Osteocyte (in vitro differentiated cells): ENCODE data around the gene CLIC4. TPM values are rescaled to one million over a fixed set of nuclear protein-coding genes. Genes with fewer than 3 reads are reported as not detected.

Experiments used
- DNase-seq: peaks from one replicate; pipeline ENCODE4 v3.0.0; 2021; ENCODE audit warnings: mixed read lengths; ENCODE audit not compliant: unreplicated experiment; ENCODE audit errors: extremely low spot score
- H3K27ac Mint-ChIP-seq: one replicate; pipeline ENCODE4 v1.8.0; 2021; ENCODE audit warnings: mild to moderate bottlenecking, mixed read lengths; ENCODE audit not compliant: unreplicated experiment
- H3K27me3 Mint-ChIP-seq: one replicate; pipeline ENCODE4 v1.8.0; 2021; ENCODE audit warnings: mixed read lengths; ENCODE audit not compliant: unreplicated experiment
- H3K36me3 Mint-ChIP-seq: one replicate; pipeline ENCODE4 v1.8.0; 2021; ENCODE audit warnings: mixed read lengths; ENCODE audit not compliant: unreplicated experiment
- H3K4me1 Mint-ChIP-seq: one replicate; pipeline ENCODE4 v1.8.0; 2021; ENCODE audit warnings: mixed read lengths; ENCODE audit not compliant: unreplicated experiment
- H3K4me3 Mint-ChIP-seq: one replicate; pipeline ENCODE4 v1.8.0; 2021; ENCODE audit warnings: mild to moderate bottlenecking, moderate library complexity, mixed read lengths; ENCODE audit not compliant: unreplicated experiment
- H3K9me3 Mint-ChIP-seq: one replicate; pipeline ENCODE4 v1.8.0; 2021; ENCODE audit warnings: mixed read lengths; ENCODE audit not compliant: unreplicated experiment
- CTCF ChIP-seq: fragments of 200-600 bp; sonication (generic); IDR thresholded peaks from 2 replicates; pipeline ENCODE4 v1.5.0; 2021; ENCODE audit warnings: antibody characterized with exemption, mild to moderate bottlenecking, moderate library complexity
- total RNA-seq: library from RNA; stranded (reverse); gene quantifications from 2 replicates; pipeline ENCODE4 v1.2.1, GENCODE V29; 2021

CLIC4 gene
- total RNA-seq, 1 donor from 2014 or later = 370 TPM

DNA sequence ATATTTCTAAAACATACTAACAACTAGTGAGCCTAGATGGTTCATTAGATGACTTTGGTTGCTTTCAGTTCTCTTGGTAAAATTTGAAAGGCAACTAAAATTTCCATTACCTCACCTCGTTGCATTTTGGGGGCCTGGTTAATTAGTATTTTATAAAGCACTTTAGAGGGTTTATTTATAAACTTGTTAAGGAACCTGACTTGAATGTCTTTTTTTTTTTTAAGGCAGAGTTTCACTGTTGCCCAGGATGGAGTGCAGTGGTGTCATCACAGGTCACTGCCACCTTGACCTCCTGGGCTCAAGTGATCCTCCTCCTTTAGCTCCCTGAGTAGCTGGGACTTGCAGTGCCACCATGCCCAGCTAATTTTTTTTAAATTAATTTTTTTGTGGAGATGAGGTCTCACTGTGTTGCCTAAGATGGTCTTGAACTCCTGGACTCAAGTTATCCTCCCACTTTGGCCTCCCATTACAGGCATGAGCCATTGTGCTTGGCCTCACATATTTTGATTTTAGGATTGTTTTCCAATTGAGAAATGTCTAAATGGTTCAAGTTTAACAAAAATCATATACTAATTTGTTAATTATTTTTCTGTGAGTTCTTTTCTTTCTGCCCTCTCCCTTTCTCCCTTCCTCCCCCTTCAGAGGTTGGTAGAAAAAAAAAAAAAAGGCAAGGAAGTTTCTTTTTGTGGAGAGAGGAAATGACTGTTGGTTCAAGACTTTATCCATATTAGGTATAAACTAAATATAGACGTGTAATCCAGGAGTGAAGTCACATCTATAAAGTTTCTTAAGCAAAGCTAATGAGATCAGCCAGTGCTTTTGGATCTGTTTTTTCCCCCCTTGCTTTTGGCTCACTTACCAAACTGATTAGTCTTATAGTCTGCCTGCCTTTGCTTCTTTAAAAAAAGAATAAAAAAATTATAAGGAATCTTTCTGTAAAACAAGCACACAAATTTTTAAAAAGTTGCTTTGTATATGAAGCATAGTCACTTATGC is 24.7 kb downstream of the CLIC4 start:
- no peaks in the 10 kb centered on the region for H3K27me3 Mint-ChIP-seq
- peak overlapping the region; percentile 99 for H3K27ac Mint-ChIP-seq
- no peak overlapping the region for H3K4me3 Mint-ChIP-seq
- H3K4me1 Mint-ChIP-seq = peaks cover 66% of the 10 kb centered on the region
- no peak for TF ChIP-seq CTCF
- H3K9me3 Mint-ChIP-seq = no peaks in the 10 kb centered on the region
- DNase-seq = no peak
- peaks cover 9% of the 10 kb centered on the region for H3K36me3 Mint-ChIP-seq

- H3K27me3 Mint-ChIP-seq = no peaks in the 10 kb centered on the region
- no peak for DNase-seq
- H3K36me3 Mint-ChIP-seq = peaks cover 16% of the 10 kb centered on the region
- no peak for TF ChIP-seq CTCF
- H3K27ac Mint-ChIP-seq = peak overlapping the region; percentile 99
- no peak overlapping the region for H3K4me3 Mint-ChIP-seq
- no peaks in the 10 kb centered on the region for H3K9me3 Mint-ChIP-seq
- peaks cover 66% of the 10 kb centered on the region for H3K4me1 Mint-ChIP-seq
Measured at GRCh38 chr1:24770881-24771280, 25.6 kb downstream of the CLIC4 start.

GRCh38 chr1:24771574-24771973 is 26.3 kb downstream of the CLIC4 start:
- Mint-ChIP-seq H3K4me3 (no peak overlapping the region), H3K9me3 (no peaks in the 10 kb centered on the region), H3K4me1 (peaks cover 66% of the 10 kb centered on the region)

DNA sequence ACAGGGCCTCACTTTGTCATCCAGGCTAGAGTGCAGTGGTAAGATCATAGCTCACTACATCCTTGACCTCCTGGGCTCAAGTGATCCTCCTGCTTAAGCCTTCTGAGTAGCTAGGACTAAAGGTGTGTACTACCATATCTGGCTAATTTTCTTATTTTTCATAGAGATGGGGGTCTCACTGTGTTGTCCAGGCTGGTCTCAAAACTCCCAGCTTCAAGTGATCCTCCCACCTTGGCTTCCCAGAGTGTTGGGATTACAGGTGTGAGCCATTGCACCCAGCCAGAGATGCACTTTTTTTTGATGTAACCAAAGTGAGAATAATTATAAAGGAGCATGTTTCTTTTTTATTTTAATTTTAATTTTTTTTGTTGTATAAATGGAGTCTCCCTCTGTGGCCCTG is 28.4 kb downstream of the CLIC4 start:
- Mint-ChIP-seq H3K9me3 (no peaks in the 10 kb centered on the region), H3K36me3 (peaks cover 16% of the 10 kb centered on the region), H3K27me3 (no peaks in the 10 kb centered on the region), H3K27ac (peak overlapping the region; percentile 58), H3K4me1 (peaks cover 66% of the 10 kb centered on the region), H3K4me3 (no peak overlapping the region)
- TF ChIP-seq CTCF = no peak
- DNase-seq = no peak

More at GRCh38 chr1:24771574-24771973, 26.3 kb downstream of the CLIC4 start:
- peaks cover 16% of the 10 kb centered on the region for H3K36me3 Mint-ChIP-seq
- peak overlapping the region; percentile 61 for H3K27ac Mint-ChIP-seq
- DNase-seq = no peak
- no peaks in the 10 kb centered on the region for H3K27me3 Mint-ChIP-seq
- no peak for TF ChIP-seq CTCF

- peaks cover 59% of the 10 kb centered on the region for H3K4me1 Mint-ChIP-seq
- H3K4me3 Mint-ChIP-seq = no peak overlapping the region
- no peak for TF ChIP-seq CTCF
- H3K27me3 Mint-ChIP-seq = no peaks in the 10 kb centered on the region
- no peak overlapping the region for H3K27ac Mint-ChIP-seq
- H3K9me3 Mint-ChIP-seq = no peaks in the 10 kb centered on the region
- no peak for DNase-seq
- H3K36me3 Mint-ChIP-seq = peaks cover 22% of the 10 kb centered on the region
Measured at GRCh38 chr1:24775348-24775747, 30.1 kb downstream of the CLIC4 start.
